C4-2B (cell line): ENCODE results near the gene VCAN.

Experiments
- ZFX ChIP-seq: fragments of 450-650 bp; IDR thresholded peaks from 2 replicates; pipeline ENCODE4 v1.6.1; 2017
- TF ChIP-seq, protein P1 (sequence below): fragments of 450-650 bp; conservative IDR thresholded peaks from 2 replicates; pipeline ENCODE4 v1.5.1; 2017; ENCODE audit warnings: mild to moderate bottlenecking

DNA sequence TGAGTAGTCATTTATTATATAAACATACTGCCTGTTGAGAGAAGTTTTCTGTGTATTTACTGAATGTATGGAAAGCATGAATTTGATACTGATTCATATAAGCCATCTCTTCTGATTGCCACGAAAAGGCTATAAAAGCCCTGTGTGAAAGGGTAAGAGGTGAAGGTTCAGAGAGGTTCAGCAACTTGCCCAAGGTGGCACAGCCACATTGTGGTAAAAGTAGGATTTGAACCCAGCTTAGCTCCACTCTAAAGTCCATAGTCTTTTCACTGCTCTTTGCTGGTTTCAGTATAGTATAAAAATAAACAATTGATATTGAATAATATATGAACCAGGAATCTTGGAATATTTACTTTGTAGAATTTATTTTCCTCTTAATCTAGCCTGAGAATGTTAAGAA is 71.3 kb downstream of the VCAN start:
- TF ChIP-seq, protein P1, sequence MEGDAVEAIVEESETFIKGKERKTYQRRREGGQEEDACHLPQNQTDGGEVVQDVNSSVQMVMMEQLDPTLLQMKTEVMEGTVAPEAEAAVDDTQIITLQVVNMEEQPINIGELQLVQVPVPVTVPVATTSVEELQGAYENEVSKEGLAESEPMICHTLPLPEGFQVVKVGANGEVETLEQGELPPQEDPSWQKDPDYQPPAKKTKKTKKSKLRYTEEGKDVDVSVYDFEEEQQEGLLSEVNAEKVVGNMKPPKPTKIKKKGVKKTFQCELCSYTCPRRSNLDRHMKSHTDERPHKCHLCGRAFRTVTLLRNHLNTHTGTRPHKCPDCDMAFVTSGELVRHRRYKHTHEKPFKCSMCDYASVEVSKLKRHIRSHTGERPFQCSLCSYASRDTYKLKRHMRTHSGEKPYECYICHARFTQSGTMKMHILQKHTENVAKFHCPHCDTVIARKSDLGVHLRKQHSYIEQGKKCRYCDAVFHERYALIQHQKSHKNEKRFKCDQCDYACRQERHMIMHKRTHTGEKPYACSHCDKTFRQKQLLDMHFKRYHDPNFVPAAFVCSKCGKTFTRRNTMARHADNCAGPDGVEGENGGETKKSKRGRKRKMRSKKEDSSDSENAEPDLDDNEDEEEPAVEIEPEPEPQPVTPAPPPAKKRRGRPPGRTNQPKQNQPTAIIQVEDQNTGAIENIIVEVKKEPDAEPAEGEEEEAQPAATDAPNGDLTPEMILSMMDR = no peak
- no peak for TF ChIP-seq ZFX
